ENCODE data around the gene FAM181A.

The FAM181A gene

GRCh38 chr14:93926245-93926872 is 785 bp upstream of the FAM181A start:
- no peak for TF ChIP-seq EZH2 (IDR thresholded peaks at IDR 0.05; ENCODE audit: borderline replicate concordance, low read length)
- no peak for TF ChIP-seq CTCF (IDR thresholded peaks at IDR 0.05; ENCODE audit: low read length)
- no peaks in the 10 kb centered on the region for H4K20me1 ChIP-seq (ENCODE audit: insufficient read depth, low read length)
- no peak overlapping the region for H3K9ac ChIP-seq (ENCODE audit: low read length)
- H3K79me2 ChIP-seq (ENCODE audit: insufficient read depth, low read length): no peaks in the 10 kb centered on the region
- H3K4me2 ChIP-seq (ENCODE audit: low read length): no peak overlapping the region
- no peaks in the 10 kb centered on the region for H3K27me3 ChIP-seq (ENCODE audit: insufficient read depth, low read length)
- H2AFZ ChIP-seq (ENCODE audit: low read length): no peak overlapping the region
- peaks cover 8% of the 10 kb centered on the region for H3K36me3 ChIP-seq (ENCODE audit: insufficient read depth, low read length)
- no peaks in the 10 kb centered on the region for H3K9me3 ChIP-seq (ENCODE audit: low read length)
- no peaks in the 10 kb centered on the region for H3K4me1 ChIP-seq (ENCODE audit: insufficient read depth, low read length, severe bottlenecking)
- H3K27ac ChIP-seq (ENCODE audit: low read depth, low read length, poor library complexity, severe bottlenecking): no peak overlapping the region
- no peak overlapping the region for H3K4me3 ChIP-seq (ENCODE audit: low read depth, low read length, poor library complexity, severe bottlenecking)
- H3F3A ChIP-seq (ENCODE audit: insufficient read depth, low read length): no peaks in the 10 kb centered on the region
- H3K9me2 ChIP-seq (ENCODE audit: low read depth, low read length): no peaks in the 10 kb centered on the region

GRCh38 chr14:93927800-93928145 is 629 bp downstream of the FAM181A start:
- Histone ChIP-seq H2AFZ (ENCODE audit: low read length) (no peak overlapping the region), H3K4me3 (ENCODE audit: low read depth, low read length, poor library complexity, severe bottlenecking) (no peak overlapping the region), H3K27ac (ENCODE audit: low read depth, low read length, poor library complexity, severe bottlenecking) (no peak overlapping the region), H3K9me2 (ENCODE audit: low read depth, low read length) (no peaks in the 10 kb centered on the region), H3K4me1 (ENCODE audit: insufficient read depth, low read length, severe bottlenecking) (no peaks in the 10 kb centered on the region), H3K9ac (ENCODE audit: low read length) (no peak overlapping the region), H3F3A (ENCODE audit: insufficient read depth, low read length) (no peaks in the 10 kb centered on the region), H4K20me1 (ENCODE audit: insufficient read depth, low read length) (no peaks in the 10 kb centered on the region), H3K4me2 (ENCODE audit: low read length) (no peak overlapping the region), H3K36me3 (ENCODE audit: insufficient read depth, low read length) (peaks cover 22% of the 10 kb centered on the region), H3K9me3 (ENCODE audit: low read length) (no peaks in the 10 kb centered on the region), H3K79me2 (ENCODE audit: insufficient read depth, low read length) (no peaks in the 10 kb centered on the region), H3K27me3 (ENCODE audit: insufficient read depth, low read length) (no peaks in the 10 kb centered on the region)
- TF ChIP-seq EZH2 (IDR thresholded peaks at IDR 0.05; ENCODE audit: borderline replicate concordance, low read length): no peak
- no peak for TF ChIP-seq CTCF (IDR thresholded peaks at IDR 0.05; ENCODE audit: low read length)

- H3K27ac ChIP-seq (ENCODE audit: low read depth, low read length, poor library complexity, severe bottlenecking): no peak overlapping the region
- no peak overlapping the region for H3K4me3 ChIP-seq (ENCODE audit: low read depth, low read length, poor library complexity, severe bottlenecking)
- H2AFZ ChIP-seq (ENCODE audit: low read length): no peak overlapping the region
Measured at GRCh38 chr14:93928184-93929047, 1.3 kb downstream of the FAM181A start.

More at GRCh38 chr14:93928184-93929047, 1.3 kb downstream of the FAM181A start:
- no peak for TF ChIP-seq EZH2 (IDR thresholded peaks at IDR 0.05; ENCODE audit: borderline replicate concordance, low read length)
- Histone ChIP-seq H3K4me1 (ENCODE audit: insufficient read depth, low read length, severe bottlenecking) (no peaks in the 10 kb centered on the region), H3K9me2 (ENCODE audit: low read depth, low read length) (no peaks in the 10 kb centered on the region), H3K9ac (ENCODE audit: low read length) (no peak overlapping the region), H3K9me3 (ENCODE audit: low read length) (no peaks in the 10 kb centered on the region), H3K79me2 (ENCODE audit: insufficient read depth, low read length) (no peaks in the 10 kb centered on the region), H3F3A (ENCODE audit: insufficient read depth, low read length) (no peaks in the 10 kb centered on the region), H3K4me2 (ENCODE audit: low read length) (no peak overlapping the region), H3K27me3 (ENCODE audit: insufficient read depth, low read length) (no peaks in the 10 kb centered on the region), H4K20me1 (ENCODE audit: insufficient read depth, low read length) (no peaks in the 10 kb centered on the region), H3K36me3 (ENCODE audit: insufficient read depth, low read length) (peaks cover 28% of the 10 kb centered on the region)

All from OCI-LY1 (cell line).